ENCODE results near the gene PRSS23.

PRSS23 gene

GRCh38 chr11:86809561-86809960 lies 9.2 kb downstream of the PRSS23 start:
- TF ChIP-seq, protein P1, sequence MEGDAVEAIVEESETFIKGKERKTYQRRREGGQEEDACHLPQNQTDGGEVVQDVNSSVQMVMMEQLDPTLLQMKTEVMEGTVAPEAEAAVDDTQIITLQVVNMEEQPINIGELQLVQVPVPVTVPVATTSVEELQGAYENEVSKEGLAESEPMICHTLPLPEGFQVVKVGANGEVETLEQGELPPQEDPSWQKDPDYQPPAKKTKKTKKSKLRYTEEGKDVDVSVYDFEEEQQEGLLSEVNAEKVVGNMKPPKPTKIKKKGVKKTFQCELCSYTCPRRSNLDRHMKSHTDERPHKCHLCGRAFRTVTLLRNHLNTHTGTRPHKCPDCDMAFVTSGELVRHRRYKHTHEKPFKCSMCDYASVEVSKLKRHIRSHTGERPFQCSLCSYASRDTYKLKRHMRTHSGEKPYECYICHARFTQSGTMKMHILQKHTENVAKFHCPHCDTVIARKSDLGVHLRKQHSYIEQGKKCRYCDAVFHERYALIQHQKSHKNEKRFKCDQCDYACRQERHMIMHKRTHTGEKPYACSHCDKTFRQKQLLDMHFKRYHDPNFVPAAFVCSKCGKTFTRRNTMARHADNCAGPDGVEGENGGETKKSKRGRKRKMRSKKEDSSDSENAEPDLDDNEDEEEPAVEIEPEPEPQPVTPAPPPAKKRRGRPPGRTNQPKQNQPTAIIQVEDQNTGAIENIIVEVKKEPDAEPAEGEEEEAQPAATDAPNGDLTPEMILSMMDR (IDR thresholded peaks at IDR 0.05; ENCODE audit: control insufficient read depth, insufficient read depth, low read depth, low read length, missing control alignments), result no peak
- no peak overlapping the region for H3K4me3 ChIP-seq (ENCODE audit: control insufficient read depth, low read depth, low read length)
- DNase-seq (ENCODE audit: low read depth), result no peak

- no peak overlapping the region for H3K4me3 ChIP-seq (ENCODE audit: control insufficient read depth, low read depth, low read length)
- TF ChIP-seq, protein P1 (IDR thresholded peaks at IDR 0.05; ENCODE audit: control insufficient read depth, insufficient read depth, low read depth, low read length, missing control alignments), result no peak
- DNase-seq (ENCODE audit: low read depth), result no peak
These were observed 9.9 kb downstream of the PRSS23 start for GRCh38 chr11:86810288-86810687.

DNA sequence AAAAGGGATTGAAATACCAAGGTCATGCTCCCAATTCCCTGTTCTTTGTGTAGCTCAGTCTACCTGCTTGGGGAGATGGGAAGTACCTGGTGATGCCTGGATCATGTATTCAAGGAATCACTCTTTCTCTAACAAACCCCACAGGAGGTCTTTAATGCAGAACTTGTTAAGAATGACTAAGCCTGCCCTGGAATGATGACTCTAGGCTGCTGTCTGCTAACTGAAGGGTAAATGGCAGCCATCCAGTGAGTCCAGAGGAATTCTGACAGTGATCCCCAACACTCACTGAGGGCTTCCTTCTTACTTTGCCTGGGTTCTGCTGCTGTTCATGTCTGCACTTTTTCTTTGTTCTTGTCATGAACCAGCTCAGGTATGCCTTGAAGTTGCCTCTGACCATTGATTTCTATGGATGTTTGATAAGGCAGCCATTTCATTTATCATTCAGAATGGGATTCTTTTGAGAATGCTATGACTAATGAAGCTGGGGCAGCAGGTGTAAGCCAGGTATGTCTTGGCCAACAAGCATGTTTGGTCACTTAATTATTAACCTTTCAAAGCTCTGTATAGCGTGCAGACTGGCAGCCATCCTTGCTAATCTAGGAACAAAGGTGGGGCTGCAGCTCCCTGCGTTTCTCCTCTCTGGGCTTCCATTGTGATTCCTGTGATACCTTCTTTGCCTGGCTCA lies 11.4 kb downstream of the PRSS23 start:
- DNase-seq (ENCODE audit: low read depth), result peak; percentile 34
- TF ChIP-seq, protein P1 (IDR thresholded peaks at IDR 0.05; ENCODE audit: control insufficient read depth, insufficient read depth, low read depth, low read length, missing control alignments), result no peak
- no peak overlapping the region for H3K4me3 ChIP-seq (ENCODE audit: control insufficient read depth, low read depth, low read length)

DNA sequence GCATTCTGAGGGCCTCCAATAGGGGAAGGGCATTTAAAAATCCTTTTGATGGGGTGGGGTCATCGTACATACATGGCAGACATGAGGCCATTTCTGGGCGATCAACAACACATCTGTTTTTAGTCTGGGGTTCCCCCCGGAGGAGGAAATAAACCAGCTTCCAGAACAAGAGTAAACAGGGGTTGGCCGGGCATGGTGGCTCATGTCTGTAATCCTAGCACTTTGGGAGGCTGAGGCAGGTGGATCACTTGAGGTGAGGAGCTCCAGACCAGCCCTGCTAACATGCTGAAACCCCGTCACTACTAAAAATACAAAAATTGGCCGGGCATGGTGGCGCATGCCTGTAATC lies 12.0 kb downstream of the PRSS23 start:
- no peak overlapping the region for H3K4me3 ChIP-seq (ENCODE audit: control insufficient read depth, low read depth, low read length)
- TF ChIP-seq, protein P1 (IDR thresholded peaks at IDR 0.05; ENCODE audit: control insufficient read depth, insufficient read depth, low read depth, low read length, missing control alignments), result no peak

DNA sequence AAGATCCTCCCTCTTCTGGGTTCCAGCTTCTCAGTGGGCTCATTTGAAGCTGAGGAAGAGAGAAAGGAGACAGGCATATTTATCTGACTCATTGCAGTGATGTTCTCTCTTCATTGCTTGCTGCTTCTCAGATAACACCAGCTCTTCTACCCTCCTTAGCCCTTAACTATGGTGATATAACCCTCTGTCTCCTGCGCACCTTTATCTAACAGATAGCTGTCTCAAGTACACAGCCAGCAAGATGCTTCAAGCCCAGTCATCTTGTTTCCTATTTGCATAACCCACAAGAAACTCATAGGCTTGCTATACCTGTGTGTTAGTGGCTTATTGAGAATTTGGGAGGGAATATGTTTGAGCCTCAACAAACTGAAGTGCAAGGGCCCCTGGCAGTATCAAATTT lies 12.6 kb downstream of the PRSS23 start:
- no peak for DNase-seq (ENCODE audit: low read depth)
- TF ChIP-seq, protein P1 (IDR thresholded peaks at IDR 0.05; ENCODE audit: control insufficient read depth, insufficient read depth, low read depth, low read length, missing control alignments), result no peak
- no peak overlapping the region for H3K4me3 ChIP-seq (ENCODE audit: control insufficient read depth, low read depth, low read length)

More for the DNA sequence above, 12.0 kb downstream of the PRSS23 start:
- no peak for DNase-seq (ENCODE audit: low read depth)

DNA sequence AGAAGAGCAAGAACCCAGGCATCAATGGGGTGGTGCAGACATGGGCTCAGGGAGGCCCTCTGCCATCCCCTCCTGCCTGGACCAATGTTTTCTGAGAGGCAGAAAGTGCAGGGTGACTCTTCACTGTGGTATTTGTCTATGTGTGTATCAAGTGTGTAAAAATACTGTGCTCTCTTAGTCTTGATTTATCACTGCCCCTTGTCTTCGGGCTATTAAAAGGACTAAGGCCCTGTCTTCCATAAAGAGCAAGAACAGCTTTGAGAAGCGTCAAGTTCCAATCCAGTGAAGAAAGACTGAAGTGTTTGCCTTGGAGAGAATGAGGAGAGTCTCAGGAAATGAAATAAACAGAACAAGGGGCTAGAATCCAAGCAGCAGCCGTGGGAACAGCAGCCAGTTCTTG lies 14.4 kb downstream of the PRSS23 start:
- H3K4me3 ChIP-seq (ENCODE audit: control insufficient read depth, low read depth, low read length), result no peak overlapping the region
- no peak for DNase-seq (ENCODE audit: low read depth)
- TF ChIP-seq, protein P1 (IDR thresholded peaks at IDR 0.05; ENCODE audit: control insufficient read depth, insufficient read depth, low read depth, low read length, missing control alignments), result no peak

All from AG09309 (cell line).